ENCODE data around the gene WWC2.
A peak's percentile ranks its signal among the peaks of the same experiment; 100 is the strongest.

Gene WWC2

GRCh38 chr4:183256756-183257385 is 157.8 kb downstream of the WWC2 start:
- peak; percentile 20 to 27 for DNase-seq (ENCODE audit: low read depth in 2 of 2)

GRCh38 chr4:183257808-183258207 is 158.8 kb downstream of the WWC2 start:
- DNase-seq (ENCODE audit: low read depth in 2 of 2) = no peak

GRCh38 chr4:183260491-183261151 is 161.6 kb downstream of the WWC2 start:
- no peak for DNase-seq (ENCODE audit: low read depth in 2 of 2)

- peak; percentile 56 to 64 for DNase-seq (ENCODE audit: low read depth in 2 of 2)
These were observed 163.1 kb downstream of the WWC2 start for GRCh38 chr4:183261953-183262775.

GRCh38 chr4:183262776-183263100 is 163.7 kb downstream of the WWC2 start:
- DNase-seq (ENCODE audit: low read depth in 2 of 2) = no peak

GRCh38 chr4:183263787-183264386 is 164.8 kb downstream of the WWC2 start:
- DNase-seq (ENCODE audit: low read depth in 2 of 2) = no peak

GRCh38 chr4:183264614-183265013 is 165.6 kb downstream of the WWC2 start:
- DNase-seq (ENCODE audit: low read depth in 2 of 2) = no peak

GRCh38 chr4:183266371-183266770 is 167.3 kb downstream of the WWC2 start:
- no peak for DNase-seq (ENCODE audit: low read depth in 2 of 2)

- DNase-seq (ENCODE audit: low read depth in 2 of 2) = no peak
These were observed 169.5 kb downstream of the WWC2 start for GRCh38 chr4:183268556-183268955.

GRCh38 chr4:183272384-183272783 is 173.3 kb downstream of the WWC2 start:
- no peak for DNase-seq (ENCODE audit: low read depth in 2 of 2)

GRCh38 chr4:183276106-183276505 is 177.0 kb downstream of the WWC2 start:
- no peak for DNase-seq (ENCODE audit: low read depth in 2 of 2)

- no peak for DNase-seq (ENCODE audit: low read depth in 2 of 2)
These were observed 185.3 kb downstream of the WWC2 start for GRCh38 chr4:183284258-183284785.

GRCh38 chr4:183284965-183285364 is 185.9 kb downstream of the WWC2 start:
- DNase-seq (ENCODE audit: low read depth in 2 of 2) = no peak

- no peak for DNase-seq (ENCODE audit: low read depth in 2 of 2)
These were observed 186.8 kb downstream of the WWC2 start for GRCh38 chr4:183285886-183286285.

GRCh38 chr4:183286590-183287308 is 187.7 kb downstream of the WWC2 start:
- DNase-seq (ENCODE audit: low read depth in 2 of 2) = no peak

GRCh38 chr4:183287309-183287659 is 188.2 kb downstream of the WWC2 start:
- no peak for DNase-seq (ENCODE audit: low read depth in 2 of 2)

- DNase-seq (ENCODE audit: low read depth in 2 of 2) = no peak
These were observed 188.6 kb downstream of the WWC2 start for GRCh38 chr4:183287677-183288076.

- no peak for DNase-seq (ENCODE audit: low read depth in 2 of 2)
These were observed 189.9 kb downstream of the WWC2 start for GRCh38 chr4:183288955-183289354.

- DNase-seq (ENCODE audit: low read depth in 2 of 2) = no peak
These were observed 190.6 kb downstream of the WWC2 start for GRCh38 chr4:183289688-183290087.

GRCh38 chr4:183291070-183291469 is 192.0 kb downstream of the WWC2 start:
- DNase-seq (ENCODE audit: low read depth in 2 of 2) = no peak

GRCh38 chr4:183295711-183296110 is 196.7 kb downstream of the WWC2 start:
- no peak for DNase-seq (ENCODE audit: low read depth in 2 of 2)

- DNase-seq (ENCODE audit: low read depth in 2 of 2) = no peak
These were observed 198.6 kb downstream of the WWC2 start for GRCh38 chr4:183297675-183298074.
